ENCODE measurements around the gene STIM2.

Gene STIM2

DNA sequence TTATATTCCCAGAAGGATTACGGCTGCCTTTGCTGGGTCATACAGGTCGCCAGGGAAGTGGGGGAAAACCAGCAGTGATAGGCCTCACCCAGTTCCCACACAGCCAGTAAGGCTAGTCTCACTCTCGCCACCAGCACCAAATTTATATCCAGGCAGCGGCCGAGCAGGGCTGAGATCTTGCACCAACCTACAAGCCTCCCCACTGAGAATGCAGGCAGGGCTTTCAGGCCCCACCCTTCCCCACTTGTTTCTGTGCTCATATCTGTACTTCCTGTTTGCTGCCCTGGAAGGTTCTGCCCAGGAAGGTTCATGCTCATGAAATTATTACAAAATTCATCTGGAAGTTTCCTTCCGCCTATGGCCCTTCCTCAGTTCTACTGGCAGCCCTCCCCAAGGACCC, 179.7 kb downstream of the STIM2 start:
- DNase-seq (ENCODE audit: low read depth), result no peak

DNA sequence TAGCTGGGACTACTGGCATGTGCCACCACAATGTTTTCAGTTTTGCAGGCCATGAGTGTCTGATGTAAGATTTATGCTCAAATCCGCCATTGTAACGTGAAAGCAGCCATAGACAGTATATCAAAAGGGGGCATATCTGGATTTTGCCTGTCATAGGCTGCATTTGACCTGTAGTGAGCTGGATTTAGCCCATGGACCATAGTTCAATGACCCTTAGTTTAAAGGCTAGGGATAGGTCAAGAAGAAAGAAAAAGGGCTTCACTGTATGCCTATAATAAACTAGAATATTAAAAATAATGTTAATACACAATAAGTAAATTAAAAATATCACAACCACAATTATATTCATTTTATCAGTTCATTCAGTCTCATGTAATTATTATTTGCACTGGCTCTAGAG, 181.8 kb downstream of the STIM2 start:
- no peak for DNase-seq (ENCODE audit: low read depth)

DNA sequence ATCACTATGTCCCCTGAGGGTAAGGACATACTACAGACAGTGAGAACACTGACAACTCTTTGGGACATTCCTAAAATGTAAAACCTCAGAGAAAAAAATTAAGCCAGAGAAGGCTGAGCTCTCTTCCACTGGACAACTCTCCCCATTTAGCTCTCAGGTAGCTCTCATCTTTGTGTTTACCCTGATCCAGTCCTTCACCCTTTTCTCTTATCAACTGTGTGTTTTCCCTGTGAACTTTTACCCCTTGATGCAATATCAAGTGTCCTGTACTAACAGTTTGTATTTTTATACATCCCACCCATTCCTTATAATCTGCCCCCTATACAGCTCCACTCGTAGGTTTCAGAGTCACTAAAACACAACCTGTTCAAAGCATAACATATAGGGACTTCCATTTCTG, 182.6 kb downstream of the STIM2 start:
- DNase-seq (ENCODE audit: low read depth), result no peak

DNA sequence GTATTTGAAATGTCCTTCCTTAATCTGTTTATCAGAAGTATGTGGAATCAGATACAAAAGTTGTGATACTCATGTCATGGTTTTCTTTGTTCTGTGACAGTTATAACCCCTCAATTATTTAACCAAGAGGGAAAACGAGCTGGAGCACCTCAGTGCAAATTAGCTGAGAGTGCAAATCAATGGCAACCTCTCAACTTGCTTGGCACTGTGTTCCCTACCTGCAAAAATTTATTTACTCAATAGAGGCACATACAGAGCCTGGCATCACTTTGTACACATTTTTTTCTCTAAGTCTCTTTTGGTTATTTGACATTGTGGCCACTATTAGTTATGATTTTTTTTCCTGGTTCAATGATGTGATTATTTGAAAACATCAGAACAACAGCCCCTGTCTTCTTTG, 186.2 kb downstream of the STIM2 start:
- no peak for DNase-seq (ENCODE audit: low read depth)

DNA sequence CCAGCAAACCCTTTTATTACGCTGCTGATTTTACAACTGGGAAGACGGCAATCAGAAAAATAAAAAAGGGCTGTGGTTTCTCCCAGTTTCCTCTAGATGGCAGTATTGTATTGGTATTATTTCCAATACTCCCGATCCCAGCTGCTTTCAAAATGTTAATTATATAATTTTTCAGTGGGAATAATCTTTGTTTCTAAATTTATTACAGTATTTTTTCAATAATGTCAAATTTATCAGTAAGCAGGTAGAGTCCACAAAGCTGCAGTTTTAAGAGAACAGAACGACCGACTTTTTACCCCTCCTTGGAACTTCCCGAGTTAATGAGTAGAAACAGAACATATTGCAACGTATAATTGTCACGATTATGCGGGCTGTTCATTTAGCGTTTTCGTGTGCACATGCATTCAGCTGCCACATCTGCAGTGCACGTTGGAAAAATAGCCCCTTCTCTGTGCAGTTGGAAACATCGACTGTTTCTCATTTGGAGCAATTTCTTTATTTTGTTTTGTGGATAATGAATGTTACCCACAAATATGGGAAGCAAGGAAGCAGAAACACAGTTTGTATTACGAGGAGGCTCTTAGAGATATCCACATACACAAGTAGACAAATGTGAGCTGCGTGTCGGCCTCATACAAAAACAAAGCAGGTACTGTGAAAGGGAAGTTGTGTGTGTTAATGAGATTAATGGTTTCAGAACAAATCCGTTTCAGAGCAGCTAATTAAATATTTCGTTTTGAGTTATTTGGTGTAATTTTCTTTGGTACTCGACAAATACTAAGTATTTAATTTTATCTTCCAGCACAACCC, 188.0 kb downstream of the STIM2 start:
- DNase-seq (ENCODE audit: low read depth), result no peak

DNA sequence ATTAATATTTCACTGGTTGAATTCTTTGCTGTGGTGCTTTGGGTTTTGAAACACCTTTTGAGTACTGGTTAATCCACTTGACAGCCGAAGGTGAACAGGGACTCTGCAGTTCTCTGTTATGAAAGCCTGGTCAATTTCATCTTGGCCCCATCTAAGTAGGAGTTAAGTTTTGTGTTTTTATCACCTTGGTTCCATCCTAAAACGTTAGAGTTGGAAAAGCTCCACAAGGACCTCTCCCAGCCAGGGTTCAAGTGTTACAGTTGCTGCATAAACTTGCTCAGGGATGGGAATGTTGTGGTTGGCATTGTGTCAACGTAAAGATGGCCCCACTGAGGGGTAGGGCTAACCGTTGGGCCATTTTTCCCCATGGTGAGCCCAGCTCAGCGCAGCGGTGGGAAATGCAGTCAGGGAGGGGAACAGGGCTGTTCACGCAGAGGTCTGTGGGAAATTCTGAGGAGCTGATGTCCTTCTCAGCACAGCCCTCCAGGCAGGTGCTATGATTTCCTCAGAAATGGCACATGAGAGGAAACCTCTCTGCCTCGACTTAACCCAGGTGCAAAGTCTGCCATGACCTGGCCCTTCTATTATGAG, 188.7 kb downstream of the STIM2 start:
- no peak for DNase-seq (ENCODE audit: low read depth)

DNA sequence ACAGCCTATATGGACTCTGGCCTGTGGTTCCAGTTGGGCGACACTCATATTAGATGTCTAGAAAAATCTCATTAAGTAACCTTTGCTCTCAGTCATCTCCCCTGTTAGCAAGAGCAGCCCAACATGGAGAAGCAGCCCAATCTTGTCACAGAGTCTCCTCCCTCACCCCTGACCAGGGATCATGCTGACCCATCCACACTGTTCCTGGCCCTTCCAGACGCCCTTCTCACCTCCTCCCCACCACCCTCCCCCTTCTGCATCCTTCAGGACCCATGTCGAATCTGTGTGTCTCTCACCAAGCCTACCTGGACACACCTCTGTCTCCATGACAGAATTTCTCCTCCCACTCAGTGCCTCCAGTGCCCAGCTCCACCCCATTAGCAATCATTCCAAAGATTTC, 190.1 kb downstream of the STIM2 start:
- DNase-seq (ENCODE audit: low read depth), result no peak

DNA sequence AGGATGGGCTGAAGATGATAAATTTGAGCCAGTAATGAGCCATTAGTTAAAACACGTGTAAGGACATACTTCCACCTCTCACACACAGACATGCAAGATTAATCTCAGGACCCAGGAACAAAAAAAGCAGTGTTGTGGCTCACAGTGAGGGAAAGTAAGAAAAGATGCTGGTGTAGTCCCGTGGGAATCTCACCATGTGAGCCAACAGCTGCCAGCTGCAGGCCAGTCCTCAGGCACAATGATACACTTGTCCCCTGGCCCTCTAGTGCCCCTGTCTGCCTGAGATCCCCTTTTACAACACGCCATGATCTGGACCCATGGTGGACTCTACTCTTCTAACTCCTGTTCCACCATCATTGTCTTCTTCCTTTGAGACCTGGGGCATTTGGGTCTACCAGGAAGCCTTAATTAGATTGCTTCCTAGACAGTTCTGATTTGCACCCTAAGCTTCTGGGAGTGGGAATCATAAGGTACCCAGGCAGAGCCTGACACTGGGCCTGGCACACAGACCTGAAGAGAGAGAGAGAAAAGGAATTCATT, 194.7 kb downstream of the STIM2 start:
- DNase-seq (ENCODE audit: low read depth), result no peak

DNA sequence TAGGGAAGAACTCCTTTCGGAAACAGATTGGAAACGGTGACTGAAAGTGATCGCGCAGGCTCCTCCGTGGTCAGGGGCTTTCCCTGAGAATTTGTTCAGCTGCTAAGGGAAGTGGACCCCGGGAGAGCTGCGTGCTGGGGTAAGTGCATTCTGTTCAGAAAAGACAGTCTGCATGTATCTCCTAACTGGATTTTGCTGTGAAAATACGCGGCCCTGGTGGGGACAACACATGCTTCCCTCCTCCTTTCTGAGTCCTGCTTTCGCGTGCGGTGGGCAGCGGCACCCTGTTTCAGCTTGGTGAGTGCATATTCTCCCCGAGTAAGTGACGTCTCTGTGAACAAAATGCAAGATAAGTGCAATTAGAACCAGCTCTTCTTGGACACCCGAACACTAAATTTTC, 195.6 kb downstream of the STIM2 start:
- no peak for DNase-seq (ENCODE audit: low read depth)

DNA sequence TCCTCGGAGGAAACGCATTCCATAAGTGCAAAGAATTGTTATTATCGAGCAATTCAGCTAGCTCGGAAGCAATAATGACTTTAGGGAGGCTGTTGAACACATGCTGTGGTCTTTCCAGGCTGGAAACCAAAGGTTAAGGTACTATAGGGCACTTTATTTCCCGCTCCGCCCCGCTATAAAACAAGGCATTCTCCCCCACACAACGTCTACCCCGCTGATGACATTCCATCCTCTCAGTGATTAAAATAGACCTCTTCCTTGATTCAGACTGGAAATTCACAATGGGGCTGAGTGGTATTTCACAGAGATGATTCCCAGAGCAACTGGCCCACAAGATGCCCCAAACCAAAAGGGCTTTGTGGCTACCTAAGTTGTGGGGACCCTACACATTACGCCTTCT, 196.4 kb downstream of the STIM2 start:
- no peak for DNase-seq (ENCODE audit: low read depth)

DNA sequence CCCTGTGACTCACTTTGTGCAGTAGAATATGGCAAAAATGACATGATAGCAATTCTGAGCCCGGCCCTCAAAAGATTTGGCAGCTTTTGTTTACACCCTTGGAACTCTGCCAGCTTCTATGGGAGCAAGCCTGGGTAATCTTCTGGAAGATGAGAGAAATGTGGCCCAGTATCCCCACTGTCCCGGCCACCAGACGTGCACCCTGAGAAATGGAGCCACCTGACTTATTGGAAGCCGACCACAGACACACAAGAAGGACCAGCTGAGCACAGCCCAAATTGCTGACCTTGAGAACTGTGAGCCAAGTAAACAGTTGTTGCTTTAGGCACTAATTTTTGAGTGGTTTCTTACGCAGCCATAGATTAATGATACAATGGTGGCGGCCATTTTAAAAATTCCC, 197.0 kb downstream of the STIM2 start:
- DNase-seq (ENCODE audit: low read depth), result no peak

DNA sequence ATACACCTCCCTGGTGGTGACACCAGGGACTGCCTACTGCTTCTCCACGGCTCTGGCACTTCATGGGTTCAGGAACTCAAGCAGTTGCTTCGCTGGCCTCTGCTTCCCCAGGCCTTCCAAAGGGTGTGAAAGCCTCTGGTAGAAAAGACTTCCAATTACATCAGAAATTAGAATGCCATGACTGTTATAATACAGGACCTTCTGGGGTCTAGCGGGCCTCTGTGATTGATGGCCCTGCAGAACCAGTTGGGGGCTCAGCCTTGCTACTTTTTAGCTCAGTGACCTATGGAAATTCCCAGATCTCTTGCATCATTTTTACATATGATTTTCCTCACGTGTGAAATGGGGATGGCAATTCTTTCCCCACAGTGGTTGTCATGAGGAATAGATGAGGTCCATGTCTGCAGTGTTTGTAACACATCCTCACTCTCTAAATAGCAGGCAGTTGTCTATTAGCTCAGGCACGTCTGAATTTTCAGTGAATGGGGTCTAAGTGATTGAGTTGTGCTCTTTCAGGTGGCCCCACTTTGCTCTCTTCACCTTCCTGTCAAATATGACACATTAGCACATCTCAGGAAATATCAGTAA, 198.3 kb downstream of the STIM2 start:
- DNase-seq (ENCODE audit: low read depth), result no peak

DNA sequence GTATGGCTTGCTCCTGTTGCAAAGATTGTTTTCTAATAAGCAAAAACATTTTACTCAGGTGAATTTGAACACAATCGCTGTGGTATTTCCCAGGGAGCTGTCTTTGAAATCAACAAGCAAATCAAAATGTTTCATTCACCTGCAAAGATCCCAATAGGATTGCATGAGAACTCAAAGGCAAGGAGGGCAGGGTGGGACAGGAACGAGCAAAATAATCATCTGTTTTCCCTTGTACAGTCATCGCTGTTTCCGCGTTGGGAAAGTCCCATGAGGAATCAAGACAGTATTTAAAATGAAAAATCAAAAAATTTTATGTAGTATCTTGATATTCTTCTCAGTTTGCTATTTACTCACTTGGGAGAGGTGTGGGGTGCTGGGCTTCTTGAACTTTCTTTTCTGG, 198.8 kb downstream of the STIM2 start:
- DNase-seq (ENCODE audit: low read depth), result no peak

DNA sequence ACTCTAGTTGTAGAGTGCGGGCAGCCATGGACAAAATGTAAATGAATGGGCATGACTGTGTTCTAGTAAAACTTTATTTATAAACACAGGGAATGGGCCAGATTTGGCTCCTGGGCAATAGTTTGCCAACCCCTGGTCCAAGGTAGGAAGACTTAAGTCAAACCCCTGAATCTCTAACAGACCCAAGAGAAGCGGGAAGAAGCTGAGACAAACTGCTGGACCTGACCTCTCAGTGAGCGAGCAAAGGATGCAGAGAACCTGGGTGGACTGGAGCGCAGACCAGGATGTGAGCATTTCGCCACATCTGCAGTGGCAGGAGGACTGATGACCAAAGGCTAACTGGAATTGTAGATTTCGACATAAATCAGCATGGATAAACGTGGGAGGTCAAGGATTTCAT, 201.6 kb downstream of the STIM2 start:
- no peak for DNase-seq (ENCODE audit: low read depth)

DNA sequence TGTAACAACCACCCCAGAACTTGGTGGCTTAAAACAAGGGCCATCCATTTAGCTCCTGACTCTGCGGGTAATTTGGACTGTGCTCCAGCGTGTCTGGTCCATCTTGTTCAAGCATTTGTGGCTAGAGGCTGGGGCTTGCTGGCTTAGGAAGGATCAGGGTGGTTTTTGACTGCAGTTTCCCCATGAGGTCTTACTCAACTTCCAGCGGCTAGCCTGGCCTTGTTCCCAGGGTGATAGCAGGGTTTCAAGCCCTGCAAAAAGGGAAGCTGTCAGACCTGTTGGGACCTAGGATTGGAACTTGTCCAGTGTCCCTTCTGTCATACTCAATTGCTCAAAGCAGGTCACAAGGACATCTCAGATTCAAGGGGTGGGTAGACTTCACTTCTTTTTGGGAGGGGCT, 205.9 kb downstream of the STIM2 start:
- DNase-seq (ENCODE audit: low read depth), result no peak

DNA sequence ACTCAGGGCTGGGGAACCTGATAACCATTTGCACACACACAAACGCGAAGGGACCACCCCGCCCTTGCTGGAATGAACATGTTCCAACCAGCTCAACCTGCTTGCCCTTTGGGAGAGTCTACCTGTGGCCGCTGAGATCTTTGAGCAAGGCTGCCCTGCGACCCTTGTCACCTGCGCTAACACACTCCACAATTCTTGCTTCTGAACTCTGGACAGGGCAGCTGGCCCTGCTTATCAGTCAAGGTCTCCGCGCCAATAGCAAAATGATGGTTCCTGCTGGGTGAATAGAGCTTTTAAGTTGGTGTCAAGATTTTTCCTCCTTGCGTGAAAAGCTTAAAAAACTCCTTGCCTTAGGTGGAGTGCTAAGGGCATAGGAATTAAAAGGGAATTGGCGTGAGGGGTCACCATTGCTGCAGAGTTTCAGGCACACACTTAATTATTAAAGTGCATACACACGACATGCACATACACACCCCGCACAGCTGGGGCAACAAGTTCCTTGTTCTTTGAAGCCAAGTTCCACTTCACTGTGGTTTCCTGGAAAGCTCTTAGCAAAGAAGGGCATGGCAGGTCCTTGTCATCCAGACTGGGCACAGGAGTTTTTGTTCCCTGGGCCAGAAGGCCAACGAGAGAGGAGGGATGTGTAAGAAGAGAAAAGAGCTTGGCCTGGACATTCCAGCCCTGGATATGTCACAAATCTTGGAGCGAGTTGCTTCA, 207.7 kb downstream of the STIM2 start:
- DNase-seq (ENCODE audit: low read depth), result no peak
